SK-N-SH (cell line): Measurements from ENCODE around the gene CEP131. TPM values are rescaled to one million over a fixed set of nuclear protein-coding genes. Genes with fewer than 3 reads are reported as not detected.

Source experiments
- CTCF ChIA-PET: fragments of 300-600, 350-600 bp; formaldehyde crosslinking; extraction: SDS; loops from one replicate; lab custom pipeline; 2021; lab: Yijun Ruan, JAX
- POLR2A ChIA-PET: fragments of 350-600 bp; sonication (Branson Sonifier 250); formaldehyde crosslinking; extraction: SDS; loops from one replicate; lab custom pipeline; 2020; ENCODE audit warnings: antibody characterized with exemption, inconsistent platforms; lab: Yijun Ruan, JAX
- DNase-seq: peaks from one replicate; pipeline ENCODE4 v3.0.0; 2012
- H2AFZ ChIP-seq: fragments of 200-600 bp; sonication (generic); 2 replicates; pipeline ENCODE4 v1.8.1; 2016; ENCODE audit warnings: antibody characterized with exemption, mild to moderate bottlenecking, low read depth
- H3F3A ChIP-seq: fragments of 200-600 bp; sonication (generic); replicated peaks from 2 replicates; pipeline ENCODE3; 2016; ENCODE audit warnings: antibody characterized with exemption, mild to moderate bottlenecking; ENCODE audit not compliant: insufficient read depth
- H3K27ac ChIP-seq, 2 experiments: fragments of 200-500 bp in 1 of 2; fragments of 200-600 bp in 1 of 2; sonication (Bioruptor generic) in 1 of 2; sonication (generic), shearing (Covaris generic) in 1 of 2; 2 replicates each; pipeline versions ENCODE4 v1.5.1 to v1.6.1; 2014 to 2016; ENCODE audit warnings: low read depth in 2 of 2, inconsistent platforms in 1 of 2, low read length in 1 of 2, mild to moderate bottlenecking in 1 of 2, mixed read lengths in 1 of 2
- H3K27me3 ChIP-seq: fragments of 200-600 bp; sonication (generic), shearing (Covaris generic); 2 replicates; pipeline ENCODE4 v1.6.1; 2016; ENCODE audit warnings: mixed run types; ENCODE audit not compliant: insufficient read depth
- H3K36me3 ChIP-seq, 2 experiments: fragments of 200-500 bp in 1 of 2; fragments of 200-600 bp in 1 of 2; sonication (Bioruptor generic) in 1 of 2; sonication (generic) in 1 of 2; replicated peaks in 1 of 2; 2 replicates each; pipeline versions ENCODE3 to v1.5.1; 2014 to 2016; ENCODE audit warnings: low read length in 1 of 2, mild to moderate bottlenecking in 1 of 2; ENCODE audit not compliant: insufficient read depth in 2 of 2, control insufficient read depth in 1 of 2
- H3K4me1 ChIP-seq, 2 experiments: fragments of 200-500 bp in 1 of 2; fragments of 200-600 bp in 1 of 2; sonication (Bioruptor generic) in 1 of 2; sonication (generic), shearing (Covaris generic) in 1 of 2; 2 replicates each; pipeline versions ENCODE4 v1.5.1 to v1.6.1; 2014 to 2016; ENCODE audit warnings: low read depth in 1 of 2, low read length in 1 of 2, mixed run types in 1 of 2; ENCODE audit not compliant: insufficient read depth in 2 of 2, control insufficient read depth in 1 of 2
- H3K4me2 ChIP-seq: fragments of 200-600 bp; sonication (generic), shearing (Covaris generic); 2 replicates; pipeline ENCODE4 v1.6.1; 2017; ENCODE audit warnings: mixed run types
- H3K4me3 ChIP-seq, 2 experiments: fragments of 200-500 bp in 1 of 2; fragments of 200-600 bp in 1 of 2; sonication (Bioruptor generic) in 1 of 2; sonication (generic), shearing (Covaris generic) in 1 of 2; 2 replicates each; pipeline versions ENCODE4 v1.5.1 to v1.8.1; 2014 to 2016; ENCODE audit warnings: low read depth in 2 of 2, inconsistent platforms in 1 of 2, low read length in 1 of 2, mild to moderate bottlenecking in 1 of 2, mixed read lengths in 1 of 2, moderate library complexity in 1 of 2
- H3K79me2 ChIP-seq: fragments of 200-600 bp; sonication (generic); 2 replicates; pipeline ENCODE4 v1.8.1; 2017; ENCODE audit warnings: mild to moderate bottlenecking; ENCODE audit not compliant: insufficient read depth
- H3K9ac ChIP-seq: fragments of 200-600 bp; sonication (generic); 2 replicates; pipeline ENCODE4 v1.6.1; 2017; ENCODE audit warnings: mixed run types
- H3K9me2 ChIP-seq: fragments of 200-600 bp; sonication (generic); 2 replicates; pipeline ENCODE4 v1.6.1; 2017; ENCODE audit warnings: mixed run types
- H3K9me3 ChIP-seq: fragments of 200-600 bp; sonication (generic); 2 replicates; pipeline ENCODE4 v1.6.1; 2017; ENCODE audit warnings: mixed run types, mild to moderate bottlenecking, moderate library complexity
- H4K20me1 ChIP-seq: fragments of 200-600 bp; sonication (generic); 2 replicates; pipeline ENCODE4 v1.6.1; 2017; ENCODE audit warnings: mild to moderate bottlenecking, mixed run types; ENCODE audit not compliant: insufficient read depth
- FOXJ3 ChIP-seq: sonication (generic); formaldehyde crosslinking; IDR thresholded peaks from 2 replicates; pipeline ENCODE4 v1.5.1; 2020; ENCODE audit warnings: mild to moderate bottlenecking, missing genetic modification reagents
- JUND ChIP-seq: IDR thresholded peaks from 2 replicates; pipeline ENCODE4 v1.4.0; 2012
- MEF2A ChIP-seq: IDR thresholded peaks from 2 replicates; pipeline ENCODE4 v1.4.0; 2012; ENCODE audit warnings: low read depth, borderline replicate concordance
- MXI1 ChIP-seq: IDR thresholded peaks from 2 replicates; pipeline ENCODE4 v1.6.1; 2012; ENCODE audit warnings: mild to moderate bottlenecking, low read depth, low read length, improper control_type of control experiment
- POLR2AphosphoS5 ChIP-seq: IDR thresholded peaks from 2 replicates; pipeline ENCODE4 v1.6.1; 2012; ENCODE audit warnings: low read depth, low read length
- RCOR1 ChIP-seq: fragments of 150-350 bp; IDR thresholded peaks from 2 replicates; pipeline ENCODE4 v1.6.1; 2017; ENCODE audit warnings: antibody characterized with exemption, low read length
- RFX5 ChIP-seq: IDR thresholded peaks from 2 replicates; pipeline ENCODE4 v1.6.1; 2012; ENCODE audit warnings: mild to moderate bottlenecking, improper control_type of control experiment, low read length
- SMC3 ChIP-seq: IDR thresholded peaks from 2 replicates; pipeline ENCODE4 v1.6.1; 2012; ENCODE audit warnings: low read depth, low read length, improper control_type of control experiment
- YY1 ChIP-seq: IDR thresholded peaks from 2 replicates; pipeline ENCODE4 v1.4.0; 2012; ENCODE audit warnings: low read depth, mild to moderate bottlenecking
- WGBS: methylation state at CpG from one replicate; pipeline ENCODE4 v1.1.6; 2017; ENCODE audit warnings: low lambda C conversion rate; 5-methylcytosine and 5-hydroxymethylcytosine counted together
- polyA plus RNA-seq, 3 experiments: library from polyadenylated mRNA; depleted of rRNA; stranded (reverse); fragments of >200 nt; gene quantifications; 2 replicates each; pipeline ENCODE4 v1.2.3, GENCODE V29; 2012
- TF ChIP-seq, protein P1 (sequence below): fragments of 150-350 bp; IDR thresholded peaks from 2 replicates; pipeline ENCODE4 v1.6.1; 2017; ENCODE audit warnings: antibody characterized with exemption, low read length, low read depth, borderline replicate concordance

The CEP131 gene
- polyA plus RNA-seq, 1 of the 3 experiments (the other 2 are of a cell fraction) = 34.8 TPM

DNA sequence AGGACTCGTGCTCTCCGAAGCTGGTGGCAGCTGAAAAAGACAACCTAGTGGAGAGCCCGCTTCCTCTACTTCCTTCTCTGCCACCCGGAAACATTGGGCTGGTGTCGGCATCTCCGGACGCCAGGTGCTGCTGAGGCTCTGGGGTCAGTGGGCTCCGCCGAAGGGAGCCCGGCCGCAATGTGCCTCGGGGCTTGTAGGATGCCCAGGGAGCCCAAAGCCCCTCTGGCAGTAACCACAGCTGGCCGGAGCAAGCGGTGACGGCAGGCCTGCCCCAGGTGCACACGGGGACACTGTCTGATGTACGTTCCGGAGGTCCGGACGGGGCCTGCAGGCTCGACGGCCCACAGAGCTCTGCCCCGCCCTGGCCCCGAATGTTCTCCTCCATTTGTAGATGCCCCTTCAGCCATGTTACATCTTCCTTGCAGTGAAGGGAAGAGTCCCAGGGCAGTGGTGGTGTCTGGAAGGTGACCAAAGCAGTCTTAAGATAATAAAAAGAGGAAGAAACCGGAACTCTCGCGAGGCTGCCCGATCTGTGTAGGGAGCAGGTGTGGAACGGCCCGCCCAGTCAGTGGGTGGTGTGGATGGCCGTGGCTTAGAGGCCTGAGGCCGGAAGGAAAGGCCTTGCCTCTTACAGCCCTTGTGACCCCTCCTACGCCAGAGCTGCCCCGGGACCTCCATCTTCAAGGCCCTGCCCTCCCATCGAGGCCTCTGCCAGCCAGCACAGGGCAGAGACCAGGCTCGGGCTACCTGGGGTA is 39.0 kb upstream of the CEP131 start:
- Histone ChIP-seq H3K4me3 (no peak overlapping the region), H3K9me2 (no peaks in the 10 kb centered on the region), H3K4me2 (no peak overlapping the region), H3K79me2 (no peaks in the 10 kb centered on the region), H3K9me3 (no peaks in the 10 kb centered on the region), H3K27ac (no peak overlapping the region), H3K36me3 (peaks cover 31 to 83% of the 10 kb centered on the region in 2 experiments), H3F3A (no peaks in the 10 kb centered on the region), H3K27me3 (no peaks in the 10 kb centered on the region), H3K4me1 (peaks cover 0 to 15% of the 10 kb centered on the region in 2 experiments; a peak in 1 of 4 replicates), H4K20me1 (peaks cover 10% of the 10 kb centered on the region; the same call in 1 of the 2 replicates), H2AFZ (no peak overlapping the region), H3K9ac (no peak overlapping the region)
- WGBS = 92% methylated on average over 33 of the region's 36 CpGs
- POLR2A ChIA-PET = no interaction called here
- no peak for DNase-seq
- CTCF ChIA-PET = interaction anchor here (0.8 to 1.8 kb wide), 5 partner anchors 8 to 339 kb away, joined by 3 to 10 read pairs (median 3); no protein-coding TSS in a partner anchor
- no peak for TF ChIP-seq YY1
- no peak for TF ChIP-seq MEF2A
- TF ChIP-seq RCOR1 = no peak
- no peak for TF ChIP-seq JUND
- no peak for TF ChIP-seq MXI1
- TF ChIP-seq, protein P1, sequence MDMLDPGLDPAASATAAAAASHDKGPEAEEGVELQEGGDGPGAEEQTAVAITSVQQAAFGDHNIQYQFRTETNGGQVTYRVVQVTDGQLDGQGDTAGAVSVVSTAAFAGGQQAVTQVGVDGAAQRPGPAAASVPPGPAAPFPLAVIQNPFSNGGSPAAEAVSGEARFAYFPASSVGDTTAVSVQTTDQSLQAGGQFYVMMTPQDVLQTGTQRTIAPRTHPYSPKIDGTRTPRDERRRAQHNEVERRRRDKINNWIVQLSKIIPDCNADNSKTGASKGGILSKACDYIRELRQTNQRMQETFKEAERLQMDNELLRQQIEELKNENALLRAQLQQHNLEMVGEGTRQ = no peak
- no peak for TF ChIP-seq SMC3

DNA sequence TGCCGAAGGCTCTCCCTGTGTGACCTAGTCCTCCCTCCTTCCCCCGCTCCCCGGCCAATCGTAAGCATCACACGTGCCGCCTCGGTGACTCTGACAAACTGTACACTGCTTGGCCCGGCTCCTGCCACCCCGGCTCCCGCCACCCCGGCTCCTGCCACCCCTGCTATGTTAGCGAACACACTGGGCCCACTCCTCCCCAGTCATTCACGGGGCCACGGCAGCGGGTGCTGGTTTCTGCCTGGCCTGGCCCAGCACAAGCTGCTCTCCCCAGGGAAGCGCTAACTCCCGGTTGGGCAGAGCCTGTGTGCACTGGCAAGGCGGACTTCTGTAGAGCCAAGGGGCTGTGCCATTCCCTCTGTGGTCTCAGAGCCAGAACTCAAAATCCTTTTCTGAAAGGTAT is 38.3 kb upstream of the CEP131 start:
- WGBS = 96% methylated on average over 17 of the region's 18 CpGs
- H3K9ac ChIP-seq = no peak overlapping the region
- ChIA-PET POLR2A (no interaction called here), CTCF (interaction anchor here (1.0 to 11.3 kb wide), 4 partner anchors 8 to 221 kb away, joined by 3 to 140 read pairs (median 7); no protein-coding TSS in a partner anchor)
- H2AFZ ChIP-seq = no peak overlapping the region
- H4K20me1 ChIP-seq = peaks cover 10% of the 10 kb centered on the region; the same call in 1 of the 2 replicates
- no peak overlapping the region for H3K4me3 ChIP-seq
- no peaks in the 10 kb centered on the region for H3K79me2 ChIP-seq
- no peak for DNase-seq
- peaks cover 30 to 80% of the 10 kb centered on the region in 2 experiments for H3K36me3 ChIP-seq
- H3K27me3 ChIP-seq = no peaks in the 10 kb centered on the region
- H3K9me3 ChIP-seq = no peaks in the 10 kb centered on the region
- H3K4me2 ChIP-seq = no peak overlapping the region
- peaks cover 0 to 15% of the 10 kb centered on the region in 2 experiments; a peak in 1 of 4 replicates for H3K4me1 ChIP-seq
- H3K9me2 ChIP-seq = no peaks in the 10 kb centered on the region
- no peaks in the 10 kb centered on the region for H3F3A ChIP-seq
- H3K27ac ChIP-seq = no peak overlapping the region
- TF ChIP-seq FOXJ3 (CRISPR knock-in tag) (no peak), POLR2AphosphoS5 (no peak), RFX5 (no peak), MXI1 (no peak)
- TF ChIP-seq, all 33 proteins: peak for 0
